HepG2 (cell line): ENCODE measurements around the gene LRATD1. TPM values are rescaled to one million over a fixed set of nuclear protein-coding genes. Genes with fewer than 3 reads are reported as not detected.
A peak's percentile ranks its signal among the peaks of the same experiment; 100 is the strongest.

Experiments used
- ATAC-seq: fragments of 200-7000 bp; cut with Tn5 transposase; 3 replicates; pipeline ENCODE4 v1.9.1; 2020; ENCODE audit warnings: mild to moderate bottlenecking, moderate library complexity
- BruUV-seq: library from RNA; stranded (reverse); fragments of 400-500 nt; replicated peaks from 2 replicates; lab custom pipeline; 2021; lab: Mats Ljungman, UMichigan
- CTCF ChIA-PET: fragments of 300-600 bp; formaldehyde crosslinking; extraction: SDS; loops from one replicate; lab custom pipeline; 2021; ENCODE audit warnings: low total read pairs, inconsistent platforms, low intra/inter-chr PET ratio; lab: Yijun Ruan, JAX
- POLR2A ChIA-PET: fragments of 350-600 bp; sonication (Branson Sonifier 250); formaldehyde crosslinking; loops from one replicate; lab custom pipeline; 2020; ENCODE audit warnings: antibody characterized with exemption, inconsistent platforms; lab: Yijun Ruan, JAX
- DNase-seq: peaks from one replicate; pipeline ENCODE4 v3.0.0-alpha.2; 2015; ENCODE audit warnings: low spot score
- FAIRE-seq: peaks from 3 replicates; lab custom pipeline; 2011; peaks lifted over from hg19 to GRCh38; lab: Jason Lieb, UNC
- H2AFZ ChIP-seq: one replicate; pipeline ENCODE4 v1.6.1; 2011; ENCODE audit warnings: low read length, inconsistent platforms
- H3K27ac ChIP-seq: fragments of 300-600 bp; 3 replicates; pipeline ENCODE4 v1.8.0; 2011; ENCODE audit warnings: mixed run types, mild to moderate bottlenecking, mixed read lengths, low read length, inconsistent platforms; ENCODE audit not compliant: insufficient read depth; ENCODE audit errors: extremely low read length
- H3K27me3 ChIP-seq, 2 experiments: fragments of 200-600 bp in 1 of 2; 2 replicates in 1 of 2; 3 replicates in 1 of 2; pipeline versions ENCODE4 v1.6.0 to v1.8.0; 2011; ENCODE audit warnings: low read length in 2 of 2, mild to moderate bottlenecking in 2 of 2, moderate library complexity in 2 of 2, inconsistent platforms in 1 of 2; ENCODE audit not compliant: insufficient read depth in 2 of 2, control insufficient read depth in 1 of 2
- H3K36me3 ChIP-seq, 2 experiments: fragments of 200-600 bp in 1 of 2; replicated peaks in 1 of 2; 2 replicates in 1 of 2; 3 replicates in 1 of 2; pipeline versions ENCODE4 v1.5.1 to v1.8.0; 2011; ENCODE audit warnings: low read length in 2 of 2, inconsistent platforms in 1 of 2; ENCODE audit not compliant: insufficient read depth in 2 of 2, control insufficient read depth in 1 of 2
- H3K4me1 ChIP-seq: 2 replicates; pipeline ENCODE4 v1.5.1; 2012; ENCODE audit warnings: low read length, inconsistent platforms; ENCODE audit not compliant: insufficient read depth
- H3K4me2 ChIP-seq: 2 replicates; pipeline ENCODE4 v1.6.0; 2011; ENCODE audit warnings: low read depth, low read length, inconsistent platforms
- H3K4me3 ChIP-seq, 3 experiments: fragments of 200-600 bp in 1 of 3; sonication (generic), shearing (Covaris generic) in 1 of 3; replicated peaks in 1 of 3; 2 replicates each; pipeline ENCODE4 v1.5.1; 2011 to 2016; ENCODE audit warnings: low read length in 3 of 3, inconsistent platforms in 2 of 3, low read depth in 2 of 3, mild to moderate bottlenecking in 2 of 3, control low read depth in 1 of 3, mixed read lengths in 1 of 3; ENCODE audit not compliant: insufficient read depth in 1 of 3
- H3K79me2 ChIP-seq: one replicate; pipeline ENCODE4 v1.6.1; 2011; ENCODE audit warnings: low read length, inconsistent platforms; ENCODE audit not compliant: insufficient read depth
- H3K9ac ChIP-seq: 2 replicates; pipeline ENCODE4 v1.6.0; 2011; ENCODE audit warnings: mild to moderate bottlenecking, low read depth, low read length, inconsistent platforms; ENCODE audit not compliant: insufficient read depth
- H3K9me3 ChIP-seq: 2 replicates; pipeline ENCODE4 v1.5.1; 2012; ENCODE audit warnings: mild to moderate bottlenecking, low read length
- H4K20me1 ChIP-seq: 2 replicates; pipeline ENCODE4 v1.6.0; 2011; ENCODE audit warnings: inconsistent platforms, mild to moderate bottlenecking, low read length, moderate library complexity; ENCODE audit not compliant: insufficient read depth
- MAFF ChIP-seq: IDR thresholded peaks from 2 replicates; pipeline ENCODE4 v1.6.1; 2011; ENCODE audit warnings: low read depth, low read length, improper control_type of control experiment
- MAFK ChIP-seq, 2 experiments: IDR thresholded peaks in 1 of 2; conservative IDR thresholded peaks in 1 of 2; 2 replicates each; pipeline ENCODE4 v1.6.1; 2011; ENCODE audit warnings: improper control_type of control experiment in 2 of 2, low read length in 2 of 2
- REST ChIP-seq, 2 experiments: IDR thresholded peaks; 2 replicates each; pipeline ENCODE4 v1.6.1; 2011 to 2012; ENCODE audit warnings: low read length in 2 of 2, borderline replicate concordance in 1 of 2, low read depth in 1 of 2, mild to moderate bottlenecking in 1 of 2, moderate library complexity in 1 of 2
- ZBTB7B ChIP-seq: sonication (generic); formaldehyde crosslinking; IDR thresholded peaks from 2 replicates; pipeline ENCODE4 v1.4.0; 2020; ENCODE audit warnings: missing genetic modification reagents
- ZNF513 ChIP-seq: sonication (generic); formaldehyde crosslinking; conservative IDR thresholded peaks from 2 replicates; pipeline ENCODE4 v1.5.0; 2020; ENCODE audit warnings: missing genetic modification reagents
- ZNF839 ChIP-seq: sonication (generic); formaldehyde crosslinking; IDR thresholded peaks from 2 replicates; pipeline ENCODE4 v1.4.0; 2020; ENCODE audit warnings: missing genetic modification reagents, mild to moderate bottlenecking, borderline replicate concordance
- WGBS: methylation state at CpG from one replicate; pipeline ENCODE4 v1.1.6; 2017; ENCODE audit warnings: low lambda C conversion rate; 5-methylcytosine and 5-hydroxymethylcytosine counted together
- in situ Hi-C: cut with HindIII; loops from 2 replicates; pipeline ENCODE4 v1.10.0; 2017; ENCODE audit warnings: low pct_unique_long_range_greater_than_20kb; ENCODE audit not compliant: extremely low pct_ligation_motif_present
- intact Hi-C: fragments of 100-400 bp; cut with micrococcal nuclease; formaldehyde crosslinking; loops from one replicate; pipeline ENCODE4 v1.10.0; 2022; ENCODE audit not compliant: unreplicated experiment
- polyA plus RNA-seq, 8 experiments: library from polyadenylated mRNA; depleted of rRNA in 3 of 8; stranded (reverse) in 7 of 8; unstranded in 1 of 8; fragments of >200 nt; fragmentation: Illumina TruSeq in 4 of 8; extraction: Trizol in 4 of 8; gene quantifications; 2 replicates each; pipeline versions ENCODE4 v1.2.1 to v1.2.3, GENCODE V29; 2011 to 2016; ENCODE audit warnings: low read depth in 4 of 8, missing spikeins in 1 of 8, mixed read lengths in 1 of 8; ENCODE audit not compliant: insufficient read depth in 1 of 8
- total RNA-seq, 5 experiments: library from RNA; depleted of rRNA; stranded (reverse); fragments of >200 nt; fragmentation: Illumina TruSeq; extraction: Trizol; gene quantifications; 2 replicates each; pipeline ENCODE4 v1.2.3, GENCODE V29; 2016; ENCODE audit warnings: low read depth in 1 of 5

Gene LRATD1
- total and polyA plus RNA-seq, 2 of the 13 experiments (the other 11 are each of a cell fraction or from before 2014, with no cell fraction given), result 0.07 TPM; not detected in 1

GRCh38 chr2:14583802-14584201, 48.7 kb upstream of the LRATD1 start:
- TF ChIP-seq MAFK (conservative IDR thresholded peaks at IDR 0.05 in 1 of 2, IDR thresholded peaks at IDR 0.05 in 1 of 2; ENCODE audit: low read length in 2 of 2), result peak; percentile 65 to 81
- TF ChIP-seq ZNF839 (CRISPR knock-in tag), result no peak
- TF ChIP-seq ZBTB7B (CRISPR knock-in tag), result no peak
- no peak for TF ChIP-seq ZNF513 (CRISPR knock-in tag)
- TF ChIP-seq MAFF, result peak; percentile 69
- no peak overlapping the region for H2AFZ ChIP-seq
- no peaks in the 10 kb centered on the region for H3K9me3 ChIP-seq
- no peaks in the 10 kb centered on the region for H4K20me1 ChIP-seq
- no peak overlapping the region for H3K9ac ChIP-seq
- no peaks in the 10 kb centered on the region for H3K79me2 ChIP-seq
- BruUV-seq, result no TSS peak
- intact Hi-C loops, result no loop called here
- H3K4me1 ChIP-seq, result no peaks in the 10 kb centered on the region
- no peak overlapping the region for H3K4me3 ChIP-seq
- no peak for FAIRE-seq
- H3K27me3 ChIP-seq, result no peaks in the 10 kb centered on the region
- no peak overlapping the region for H3K4me2 ChIP-seq
- no peak overlapping the region for H3K27ac ChIP-seq
- ChIA-PET CTCF (no interaction called here), POLR2A (no interaction called here)
- H3K36me3 ChIP-seq, result no peaks in the 10 kb centered on the region
- in situ Hi-C loops, result no loop called here
- DNase-seq, result no peak
- 3% methylated on average over 4 of the region's 4 CpGs for WGBS
- no peak for ATAC-seq

DNA sequence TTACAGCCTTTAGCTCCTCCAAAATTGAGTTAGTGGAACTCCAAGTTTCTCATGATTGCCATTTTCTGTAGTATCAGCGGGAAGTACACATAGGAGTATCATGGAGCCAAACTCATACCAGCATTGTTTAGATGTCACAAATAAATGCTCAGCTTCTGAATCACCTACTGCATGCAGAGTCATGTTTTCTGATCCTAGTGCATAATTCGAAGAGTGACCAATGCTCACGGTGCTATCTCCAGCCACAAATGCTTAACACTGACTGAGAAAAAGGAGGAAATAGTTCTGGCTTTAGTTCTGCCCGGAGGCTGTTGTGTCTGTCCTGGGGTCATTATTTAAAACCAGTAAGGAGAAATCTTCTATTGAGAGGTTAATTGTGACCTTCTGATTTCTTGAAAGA, 45.4 kb upstream of the LRATD1 start:
- FAIRE-seq, result no peak
- intact Hi-C loops, result no loop called here
- TF ChIP-seq REST (IDR thresholded peaks at IDR 0.05; ENCODE audit: borderline replicate concordance in 1 of 2, low read depth in 1 of 2, low read length in 2 of 2), result no peak

More for the DNA sequence above, 45.4 kb upstream of the LRATD1 start:
- no peak overlapping the region for H3K4me2 ChIP-seq
- H4K20me1 ChIP-seq, result no peaks in the 10 kb centered on the region
- DNase-seq (no peak), ATAC-seq (no peak)
- H3K27me3 ChIP-seq, result no peaks in the 10 kb centered on the region
- no peaks in the 10 kb centered on the region for H3K36me3 ChIP-seq
- H3K4me1 ChIP-seq, result no peaks in the 10 kb centered on the region
- no peaks in the 10 kb centered on the region for H3K9me3 ChIP-seq
- H3K9ac ChIP-seq, result no peak overlapping the region
- no peak overlapping the region for H3K27ac ChIP-seq
- ChIA-PET CTCF (no interaction called here), POLR2A (no interaction called here)
- H2AFZ ChIP-seq, result no peak overlapping the region
- BruUV-seq, result no TSS peak
- in situ Hi-C loops, result no loop called here
- 12% methylated on average over 4 of the region's 4 CpGs for WGBS
- H3K79me2 ChIP-seq, result no peaks in the 10 kb centered on the region
- no peak overlapping the region for H3K4me3 ChIP-seq
